ENCODE measurements around the gene ATCAY.

ATCAY gene

DNA sequence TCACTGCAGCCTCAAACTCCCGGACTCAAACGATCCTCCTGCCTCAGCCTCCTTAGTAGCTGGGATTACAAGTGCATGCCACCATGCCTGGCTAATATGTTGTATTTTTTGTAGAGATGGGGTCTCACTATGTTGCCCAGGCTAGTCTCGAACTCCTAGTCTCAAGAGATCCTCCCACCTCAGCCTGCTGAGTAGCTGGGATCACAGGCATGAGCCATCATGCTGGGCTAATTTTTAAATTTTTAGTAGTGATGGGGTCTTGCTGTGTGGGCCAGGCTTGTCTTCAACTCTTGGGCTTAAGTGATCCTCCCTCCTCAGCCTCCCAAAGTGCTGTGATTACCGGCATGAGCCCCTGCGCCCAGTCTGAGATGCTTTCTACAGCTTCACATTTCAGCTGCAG is 15.3 kb downstream of the ATCAY start:
- H3K4me3 ChIP-seq (ENCODE audit: low read depth, low read length): no peak overlapping the region
- ChIA-PET POLR2A (no interaction called here), CTCF (no interaction called here)
- DNase-seq (ENCODE audit: low read depth, low spot score): no peak
- no peak for TF ChIP-seq CTCF (IDR thresholded peaks at IDR 0.05; ENCODE audit: insufficient read depth, low read length, missing control alignments)

DNA sequence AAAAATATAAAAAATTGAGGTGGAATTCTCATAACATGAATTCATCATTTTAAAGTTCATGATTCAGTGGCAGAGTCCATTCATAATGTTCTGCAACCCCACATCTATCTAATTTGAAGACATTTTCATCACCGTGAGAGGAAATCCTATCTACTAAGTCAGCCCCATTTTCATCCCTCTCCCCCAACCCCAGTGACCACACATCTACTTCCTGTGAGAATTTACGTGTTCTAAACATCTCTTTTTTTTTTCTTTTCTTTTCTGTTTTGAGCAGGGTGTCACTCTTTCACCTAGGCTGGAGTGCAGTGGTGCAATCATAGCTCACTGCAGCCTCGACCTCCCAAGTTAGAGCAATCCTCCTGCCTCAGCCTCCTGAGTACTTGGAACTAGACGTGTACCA is 17.5 kb downstream of the ATCAY start:
- ChIA-PET POLR2A (interaction anchor here (1.2 kb wide), 1 partner anchor 9 kb away, joined by 3 read pairs; no protein-coding TSS in a partner anchor), CTCF (no interaction called here)
- no peak for TF ChIP-seq CTCF (IDR thresholded peaks at IDR 0.05; ENCODE audit: insufficient read depth, low read length, missing control alignments)
- DNase-seq (ENCODE audit: low read depth, low spot score): no peak
- no peak overlapping the region for H3K4me3 ChIP-seq (ENCODE audit: low read depth, low read length)

DNA sequence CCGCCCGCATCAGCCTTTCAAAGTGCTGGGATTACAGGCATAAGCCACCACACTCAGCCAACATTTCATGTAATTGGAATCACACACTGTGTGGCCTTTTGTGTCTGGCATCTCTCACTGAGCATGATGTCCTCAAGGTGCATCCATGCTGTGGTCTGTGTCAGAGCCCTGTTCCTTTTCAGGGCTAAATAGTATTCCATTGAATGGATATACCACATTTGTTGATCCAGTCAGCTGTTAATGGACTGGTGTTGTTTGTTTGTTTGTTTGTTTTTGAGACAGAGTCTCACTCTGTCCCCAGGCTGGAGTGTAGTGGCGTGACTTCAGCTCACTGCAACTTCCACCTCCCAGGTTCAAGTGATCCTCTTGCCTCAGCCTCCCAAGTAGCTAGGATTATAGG is 17.9 kb downstream of the ATCAY start:
- TF ChIP-seq CTCF (IDR thresholded peaks at IDR 0.05; ENCODE audit: insufficient read depth, low read length, missing control alignments): no peak
- ChIA-PET POLR2A (no interaction called here), CTCF (no interaction called here)
- DNase-seq (ENCODE audit: low read depth, low spot score): no peak
- no peak overlapping the region for H3K4me3 ChIP-seq (ENCODE audit: low read depth, low read length)

DNA sequence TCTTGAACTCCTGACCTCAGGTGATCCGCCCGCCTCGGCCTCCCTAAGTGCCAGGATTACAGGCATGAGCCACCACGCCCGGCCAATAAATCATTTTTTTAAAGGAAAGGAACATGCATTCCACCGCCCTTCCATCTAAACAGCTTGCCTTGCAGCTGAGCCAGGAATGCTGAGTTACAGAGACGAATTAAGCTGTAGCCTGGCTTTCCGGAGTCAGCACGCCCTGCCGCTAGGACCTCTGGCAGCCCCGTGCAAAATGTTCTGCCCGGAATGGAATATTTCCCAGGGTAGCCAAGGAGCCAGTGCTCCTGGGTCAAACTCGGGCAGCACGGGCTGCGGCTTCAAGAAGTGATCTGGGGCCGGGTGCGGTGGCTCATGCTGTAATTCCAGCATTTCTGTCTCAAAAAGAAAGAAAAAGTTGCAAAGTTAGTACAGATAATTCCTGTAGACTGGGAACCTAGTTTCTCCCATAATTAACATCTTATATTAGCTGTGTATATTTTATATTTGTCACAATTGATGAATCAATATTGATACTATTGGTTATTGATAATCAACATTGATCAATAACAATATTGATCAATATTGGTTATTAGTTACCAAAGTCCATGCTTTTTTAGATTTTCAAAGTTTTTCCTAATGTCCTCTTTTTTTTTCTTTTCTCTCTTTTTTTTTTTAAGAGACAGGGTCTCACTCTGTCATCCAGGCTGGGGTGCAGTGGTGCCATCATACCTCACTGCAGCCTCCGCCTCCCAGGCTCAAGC is 19.2 kb downstream of the ATCAY start:
- ChIA-PET POLR2A (no interaction called here), CTCF (no interaction called here)

GRCh38 chr19:3902317-3902973 is 22.0 kb downstream of the ATCAY start:
- no peak overlapping the region for H3K4me3 ChIP-seq (ENCODE audit: low read depth, low read length)
- no peak for DNase-seq (ENCODE audit: low read depth, low spot score)
- CTCF ChIA-PET: no interaction called here
- POLR2A ChIA-PET: no interaction called here
- TF ChIP-seq CTCF (IDR thresholded peaks at IDR 0.05; ENCODE audit: insufficient read depth, low read length, missing control alignments): no peak

More for the DNA sequence above, 19.2 kb downstream of the ATCAY start:
- no peak for DNase-seq (ENCODE audit: low read depth, low spot score)
- no peak for TF ChIP-seq CTCF (IDR thresholded peaks at IDR 0.05; ENCODE audit: insufficient read depth, low read length, missing control alignments)
- H3K4me3 ChIP-seq (ENCODE audit: low read depth, low read length): no peak overlapping the region

GRCh38 chr19:3904233-3904632 is 23.7 kb downstream of the ATCAY start:
- POLR2A ChIA-PET: no interaction called here
- no peak overlapping the region for H3K4me3 ChIP-seq (ENCODE audit: low read depth, low read length)
- DNase-seq (ENCODE audit: low read depth, low spot score): no peak
- CTCF ChIA-PET: interaction anchor here (0.6 kb wide), 1 partner anchor 24 kb away, joined by 5 read pairs; no protein-coding TSS in a partner anchor
- no peak for TF ChIP-seq CTCF (IDR thresholded peaks at IDR 0.05; ENCODE audit: insufficient read depth, low read length, missing control alignments)
